GM19035 (cell line): ENCODE data around the gene RP2.

Experiments
- ATAC-seq: cut with Tn5 transposase; IDR thresholded peaks from one replicate; pipeline ENCODE4 v1.9.1; 2021; ENCODE audit not compliant: unreplicated experiment

Gene RP2

GRCh38 chrX:46841346-46841745 lies 4.5 kb downstream of the RP2 start:
- no peak for ATAC-seq

- no peak for ATAC-seq
Observed at GRCh38 chrX:46844913-46845312, 8.1 kb downstream of the RP2 start.

GRCh38 chrX:46849933-46850332 lies 13.1 kb downstream of the RP2 start:
- no peak for ATAC-seq

- ATAC-seq: no peak
Observed at GRCh38 chrX:46850771-46851170, 13.9 kb downstream of the RP2 start.

- ATAC-seq: no peak
Observed at GRCh38 chrX:46856483-46856882, 19.6 kb downstream of the RP2 start.

- ATAC-seq: no peak
Observed at GRCh38 chrX:46860557-46860956, 23.7 kb downstream of the RP2 start.

- no peak for ATAC-seq
Observed at GRCh38 chrX:46863072-46863471, 26.2 kb downstream of the RP2 start.

GRCh38 chrX:46864606-46865005 lies 27.8 kb downstream of the RP2 start:
- ATAC-seq: no peak

GRCh38 chrX:46865281-46865680 lies 28.4 kb downstream of the RP2 start:
- no peak for ATAC-seq

- no peak for ATAC-seq
Observed at GRCh38 chrX:46866726-46867125, 29.9 kb downstream of the RP2 start.

- ATAC-seq: no peak
Observed at GRCh38 chrX:46873746-46874145, 36.9 kb downstream of the RP2 start.

- no peak for ATAC-seq
Observed at GRCh38 chrX:46876901-46877300, 40.1 kb downstream of the RP2 start.

GRCh38 chrX:46882266-46882665 lies 45.4 kb downstream of the RP2 start:
- ATAC-seq: no peak

GRCh38 chrX:46884799-46885198 lies 48.0 kb downstream of the RP2 start:
- ATAC-seq: no peak

- ATAC-seq: no peak
Observed at GRCh38 chrX:46898207-46898606, 61.4 kb downstream of the RP2 start.

GRCh38 chrX:46903458-46904242 lies 66.8 kb downstream of the RP2 start:
- peak; percentile 89 for ATAC-seq

GRCh38 chrX:46904626-46905025 lies 67.8 kb downstream of the RP2 start:
- ATAC-seq: no peak

- no peak for ATAC-seq
Observed at GRCh38 chrX:46910415-46910814, 73.6 kb downstream of the RP2 start.

GRCh38 chrX:46912098-46912602 lies 75.3 kb downstream of the RP2 start, which contains the start of gene JADE3:
TSS of gene JADE3 (plus strand) at chrX:46912421. CDS start at chrX:46984895, 72,474 bp downstream.
- peak; percentile 39 for ATAC-seq

GRCh38 chrX:46912603-46913491 lies 76.0 kb downstream of the RP2 start:
- peak; percentile 56 for ATAC-seq

- no peak for ATAC-seq
Observed at GRCh38 chrX:46913667-46914066, 76.8 kb downstream of the RP2 start.

- no peak for ATAC-seq
Observed at GRCh38 chrX:46916273-46916672, 79.4 kb downstream of the RP2 start.
